Activated CD4-positive, alpha-beta memory T cell treated with anti-CD3 and anti-CD28 coated beads for 36 hours (primary cell): Measurements from ENCODE around the gene WDR55. TPM values are rescaled to one million over a fixed set of nuclear protein-coding genes. Genes with fewer than 3 reads are reported as not detected.
A peak's percentile ranks its signal among the peaks of the same experiment; 100 is the strongest.
"Not testable (repeated sequence)": the region's sequence is repeated elsewhere in the genome, so short reads cannot be mapped to it uniquely, and the experiment has no call there.

Experiments used
- CTCF ChIA-PET: fragments of 350-600 bp; sonication (Branson Sonifier 250); formaldehyde crosslinking; loops from one replicate; lab custom pipeline; 2021; ENCODE audit warnings: antibody characterized with exemption, inconsistent platforms; lab: Charles Lee
- POLR2A ChIA-PET: fragments of 350-600 bp; sonication (Branson Sonifier 250); formaldehyde crosslinking; loops from one replicate; lab custom pipeline; 2021; ENCODE audit warnings: antibody characterized with exemption; lab: Charles Lee
- DNase-seq: peaks from one replicate; pipeline ENCODE4 v3.0.0-alpha.2; 2020
- H3K27ac Mint-ChIP-seq: one replicate; pipeline ENCODE4 v1.8.0; 2021; ENCODE audit warnings: mixed read lengths
- H3K27me3 Mint-ChIP-seq: one replicate; pipeline ENCODE4 v1.8.0; 2021; ENCODE audit warnings: mixed read lengths
- H3K36me3 Mint-ChIP-seq: one replicate; pipeline ENCODE4 v1.8.0; 2021; ENCODE audit warnings: mixed read lengths
- H3K4me1 Mint-ChIP-seq: one replicate; pipeline ENCODE4 v1.8.0; 2021; ENCODE audit warnings: low read depth, mixed read lengths
- H3K4me3 Mint-ChIP-seq: one replicate; pipeline ENCODE4 v1.8.0; 2021; ENCODE audit warnings: mild to moderate bottlenecking, mixed read lengths
- H3K9me3 Mint-ChIP-seq: one replicate; pipeline ENCODE4 v1.8.0; 2021; ENCODE audit warnings: mixed read lengths
- intact Hi-C: fragments of 100-400 bp; cut with micrococcal nuclease; formaldehyde crosslinking; loops from one replicate; pipeline ENCODE4 v1.15.1; 2023
- total RNA-seq, 2 experiments: library from RNA; stranded (reverse); gene quantifications; one replicate each; pipeline ENCODE4 v1.2.3, GENCODE V29; 2021

The WDR55 gene
- total RNA-seq, 2 experiments from 2014 or later: 30.4 to 32.1 TPM

DNA sequence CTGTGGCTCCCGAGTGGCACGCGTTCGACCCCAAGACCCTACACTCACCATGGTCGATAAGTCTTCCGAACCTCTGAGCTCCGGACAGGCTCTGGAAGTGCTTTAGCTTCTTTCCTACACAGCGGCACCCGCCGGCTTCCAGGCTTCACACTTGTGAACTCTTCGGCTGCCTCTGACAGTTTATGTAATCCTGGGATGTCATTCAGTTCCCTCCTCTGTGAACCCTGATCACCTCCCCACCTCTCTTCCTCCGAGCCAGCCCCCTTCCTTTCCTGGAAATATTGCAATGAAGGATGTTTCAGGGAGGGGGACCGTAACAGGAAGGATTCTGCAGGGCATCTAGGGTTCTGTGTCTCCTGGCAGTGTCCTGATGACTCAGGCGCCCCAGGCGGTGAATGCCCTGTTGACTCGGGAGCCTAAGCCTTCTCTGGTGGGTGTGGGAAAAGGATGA lies 31.7 kb upstream of the WDR55 start, which contains the start of gene CD14:
Gene CD14, minus strand, starts transcription at position 155 of the 451 bp plus-strand sequence. Its CDS starts 104 bp downstream, at position 51.
- H3K4me1 Mint-ChIP-seq: peaks cover 25% of the 10 kb centered on the region
- DNase-seq: peak; percentile 37
- H3K27me3 Mint-ChIP-seq: no peaks in the 10 kb centered on the region
- intact Hi-C loops: no loop called here
- peaks cover 3% of the 10 kb centered on the region for H3K9me3 Mint-ChIP-seq
- no peak within 1 kb of the TSS for H3K27ac Mint-ChIP-seq
- CTCF ChIA-PET: interaction anchor here (0.5 to 1.4 kb wide), 6 partner anchors 11 to 261 kb away, joined by 3 to 6 read pairs (median 4); partner anchors contain the start of genes EIF4EBP3, IK and NDUFA2
- H3K36me3 Mint-ChIP-seq: no peaks in the 10 kb centered on the region
- peak within 1 kb of the TSS; percentile 75 for H3K4me3 Mint-ChIP-seq
- POLR2A ChIA-PET: no interaction called here

DNA sequence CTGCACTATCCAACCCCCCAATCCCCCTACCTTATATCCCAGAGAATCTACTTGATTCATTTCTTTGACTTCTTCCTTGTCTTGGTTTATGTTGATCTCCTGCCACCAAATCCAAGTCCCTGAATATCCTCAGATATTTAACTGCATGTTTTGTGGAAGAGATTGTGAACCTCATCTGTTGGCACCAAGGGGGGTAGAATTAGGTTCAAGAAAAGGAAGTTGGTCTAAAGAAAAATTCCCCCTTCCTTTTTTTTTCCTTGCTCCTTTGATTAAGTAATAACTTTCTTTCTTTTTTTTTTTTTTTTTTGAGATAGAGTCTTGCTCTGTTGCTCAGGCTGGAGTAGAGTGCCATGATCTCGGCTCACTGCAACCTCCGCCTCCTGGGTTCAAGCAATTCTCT lies 31.2 kb upstream of the WDR55 start:
- Mint-ChIP-seq H3K27me3 (no peaks in the 10 kb centered on the region), H3K4me1 (peaks cover 28% of the 10 kb centered on the region), H3K36me3 (no peaks in the 10 kb centered on the region), H3K4me3 (peak overlapping the region; percentile 75), H3K27ac (no peak overlapping the region), H3K9me3 (no peaks in the 10 kb centered on the region)
- no peak for DNase-seq
- ChIA-PET POLR2A (no interaction called here), CTCF (interaction anchor here (0.5 to 1.4 kb wide), 4 partner anchors 14 to 261 kb away, joined by 3 to 6 read pairs (median 4); partner anchors contain the start of genes EIF4EBP3, IK and NDUFA2)
- intact Hi-C loops: no loop called here

DNA sequence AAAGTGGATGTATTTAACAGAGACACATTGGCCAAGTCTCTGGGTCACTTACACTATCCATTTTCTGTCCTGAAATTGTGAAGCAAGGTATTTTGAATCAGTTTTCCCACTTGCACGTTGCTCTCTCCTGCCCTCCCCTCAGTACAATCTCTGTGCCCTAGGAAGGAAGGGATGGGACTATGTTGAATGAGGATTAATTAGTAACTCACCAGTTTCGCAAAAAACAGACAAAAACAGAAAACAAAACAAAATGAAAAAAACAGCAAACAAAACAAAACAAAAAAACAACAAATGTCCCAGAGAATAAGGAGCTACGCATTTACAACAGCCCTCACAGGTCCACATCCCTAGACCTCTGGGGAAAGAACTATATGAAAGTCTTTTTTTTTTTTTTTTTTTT lies 30.6 kb upstream of the WDR55 start:
- Mint-ChIP-seq H3K27me3 (no peaks in the 10 kb centered on the region), H3K4me3 (no peak overlapping the region), H3K36me3 (no peaks in the 10 kb centered on the region), H3K9me3 (no peaks in the 10 kb centered on the region), H3K27ac (no peak overlapping the region), H3K4me1 (peaks cover 34% of the 10 kb centered on the region)
- DNase-seq: no peak
- intact Hi-C loops: no loop called here
- ChIA-PET POLR2A (interaction anchor here (1.7 to 1.8 kb wide), 2 partner anchors 87 to 204 kb away, joined by 3 to 6 read pairs; partner anchors contain the start of gene EIF4EBP3), CTCF (interaction anchor here (1.2 to 2.9 kb wide), 14 partner anchors 13 to 275 kb away, joined by 3 to 30 read pairs (median 5); partner anchors contain the start of genes EIF4EBP3, IK, NDUFA2 and SRA1)

DNA sequence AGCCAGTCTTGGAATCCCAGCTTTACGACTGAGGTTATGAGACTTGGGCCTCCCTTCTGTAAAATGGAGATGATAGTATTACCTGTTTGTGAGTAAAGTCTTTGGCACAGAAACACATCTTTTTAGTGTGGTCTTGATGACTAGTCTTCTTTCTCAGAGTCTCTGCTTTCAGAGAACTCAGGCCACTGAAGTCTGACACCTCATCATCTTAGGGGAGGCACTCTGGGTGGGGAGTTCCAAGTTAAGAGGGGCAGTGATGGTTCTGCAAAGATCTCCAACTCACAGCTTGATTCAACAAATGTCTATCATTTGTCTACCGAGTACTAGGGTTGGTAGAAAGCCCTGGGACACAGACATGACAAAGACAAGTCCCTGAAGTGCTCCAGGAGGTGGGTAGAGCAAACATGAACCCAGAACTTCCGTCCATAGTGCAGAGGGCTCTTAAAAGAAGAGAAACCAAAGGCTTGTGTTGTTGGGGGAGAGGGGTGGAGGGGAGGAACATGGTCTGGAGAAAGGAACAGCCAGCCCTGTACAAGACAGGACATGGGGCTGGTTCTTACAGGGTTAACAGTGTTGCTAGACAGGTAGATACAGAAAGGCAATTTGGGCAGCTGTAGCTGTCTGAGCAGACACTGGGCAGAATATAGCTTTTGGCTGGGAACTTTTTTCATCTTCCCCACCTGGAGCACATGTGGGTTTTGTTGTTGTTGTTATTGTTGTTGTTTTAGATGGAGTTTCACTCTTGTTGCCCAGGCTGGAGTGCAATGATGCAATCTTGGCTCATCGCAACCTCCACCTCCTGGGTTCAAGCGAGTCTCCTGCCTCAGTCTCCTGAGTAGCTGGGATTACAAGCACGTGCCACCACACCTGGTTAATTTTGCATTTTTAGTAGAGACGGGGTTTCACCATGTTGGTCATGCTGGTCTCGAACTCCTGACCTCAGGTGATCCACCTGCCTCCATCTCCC lies 29.1 kb upstream of the WDR55 start:
- Mint-ChIP-seq H3K27me3 (no peaks in the 10 kb centered on the region), H3K36me3 (peaks cover 3% of the 10 kb centered on the region), H3K9me3 (no peaks in the 10 kb centered on the region), H3K4me1 (peaks cover 40% of the 10 kb centered on the region), H3K27ac (peak overlapping the region; percentile 81), H3K4me3 (no peak overlapping the region)
- POLR2A ChIA-PET: interaction anchor here (1.0 to 1.8 kb wide), 3 partner anchors 88 to 391 kb away, joined by 3 to 6 read pairs (median 3); partner anchors contain the start of gene EIF4EBP3
- DNase-seq: peak; percentile 39
- CTCF ChIA-PET: interaction anchor here (0.7 to 2.9 kb wide), 30 partner anchors 12 to 399 kb away, joined by 3 to 30 read pairs (median 4); partner anchors contain the start of genes ANKHD1, EIF4EBP3, IK and NDUFA2
- intact Hi-C loops: loop anchor here (1.0 to 5.0 kb wide), 6 partner anchors 76 to 393 kb away; partner anchors contain the start of gene ANKHD1

DNA sequence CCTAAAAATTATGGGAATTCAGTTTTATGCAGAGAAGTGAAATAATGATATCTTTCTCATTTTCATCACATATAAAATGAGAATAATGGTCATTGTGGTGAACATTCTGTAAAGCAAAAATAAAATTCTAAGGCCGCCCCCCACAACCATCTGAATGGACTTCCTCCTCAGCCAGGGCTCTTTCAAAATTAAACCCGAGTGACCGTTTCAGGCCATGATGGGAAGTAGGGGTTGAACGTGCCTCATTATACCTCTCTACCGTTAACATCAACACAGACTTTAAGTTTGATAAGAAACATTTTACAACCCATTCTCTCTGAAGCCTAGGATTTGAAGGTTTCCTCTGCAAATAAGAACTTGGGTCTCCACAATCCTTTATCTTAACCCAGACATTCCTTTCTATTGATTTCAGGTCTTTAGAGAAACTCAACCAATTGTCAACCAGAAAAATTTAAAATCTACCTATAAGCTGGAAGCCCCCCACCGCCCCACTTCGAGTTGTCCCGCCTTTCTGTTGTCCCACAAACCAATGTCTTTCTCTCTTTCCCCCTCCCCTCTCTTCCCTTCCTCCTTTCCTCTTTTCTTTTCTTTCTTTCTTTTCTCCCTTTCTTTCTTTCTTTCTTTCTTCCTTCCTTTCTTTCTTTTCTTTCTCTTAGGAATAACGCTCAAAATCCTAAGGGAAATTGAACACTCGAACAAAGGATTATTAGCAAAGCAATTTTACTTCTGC lies 27.2 kb upstream of the WDR55 start:
- Mint-ChIP-seq H3K27me3 (no peaks in the 10 kb centered on the region), H3K4me1 (peaks cover 51% of the 10 kb centered on the region), H3K27ac (peak overlapping the region; percentile 94), H3K36me3 (peaks cover 16% of the 10 kb centered on the region), H3K9me3 (no peaks in the 10 kb centered on the region), H3K4me3 (no peak overlapping the region)
- ChIA-PET CTCF (interaction anchor here (1.0 to 2.2 kb wide), 2 partner anchors 271 to 274 kb away, joined by 4 to 7 read pairs; no protein-coding TSS in a partner anchor), POLR2A (no interaction called here)
- intact Hi-C loops: loop anchor here (5.0 kb wide), 1 partner anchor 395 kb away; no protein-coding TSS in a partner anchor
- no peak for DNase-seq

DNA sequence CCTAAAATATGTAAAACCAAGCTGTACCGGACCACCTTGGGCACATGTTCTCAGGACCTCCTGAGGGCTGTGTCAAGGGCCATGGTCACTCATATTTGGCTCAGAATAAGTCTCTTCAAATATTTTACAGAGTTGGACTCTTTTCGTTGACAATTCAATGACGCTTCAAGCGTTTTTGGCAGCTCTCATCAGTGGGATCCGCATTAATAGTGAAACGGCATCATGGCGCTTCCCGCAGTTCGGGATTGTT lies 25.9 kb upstream of the WDR55 start:
- ChIA-PET POLR2A (interaction anchor here (0.6 to 2.1 kb wide), 6 partner anchors 9 to 238 kb away, joined by 3 to 15 read pairs (median 4); partner anchors contain the start of genes HARS1, HARS2, IK and NDUFA2), CTCF (interaction anchor here (0.6 to 1.3 kb wide), 5 partner anchors 9 to 214 kb away, joined by 3 to 5 read pairs (median 4); partner anchors contain the start of genes HARS2, IK, NDUFA2 and SRA1)
- not testable (repeated sequence) for H3K27me3 Mint-ChIP-seq, H3K9me3 Mint-ChIP-seq, DNase-seq
- peaks cover 20% of the 10 kb centered on the region for H3K36me3 Mint-ChIP-seq
- intact Hi-C loops: loop anchor here (1.0 to 5.0 kb wide), 8 partner anchors 8 to 397 kb away; partner anchors contain the start of genes ANKHD1, APBB3, IK and NDUFA2
- H3K27ac Mint-ChIP-seq: peak overlapping the region; percentile 94
- peaks cover 45% of the 10 kb centered on the region for H3K4me1 Mint-ChIP-seq
- H3K4me3 Mint-ChIP-seq: peak overlapping the region; percentile 85

DNA sequence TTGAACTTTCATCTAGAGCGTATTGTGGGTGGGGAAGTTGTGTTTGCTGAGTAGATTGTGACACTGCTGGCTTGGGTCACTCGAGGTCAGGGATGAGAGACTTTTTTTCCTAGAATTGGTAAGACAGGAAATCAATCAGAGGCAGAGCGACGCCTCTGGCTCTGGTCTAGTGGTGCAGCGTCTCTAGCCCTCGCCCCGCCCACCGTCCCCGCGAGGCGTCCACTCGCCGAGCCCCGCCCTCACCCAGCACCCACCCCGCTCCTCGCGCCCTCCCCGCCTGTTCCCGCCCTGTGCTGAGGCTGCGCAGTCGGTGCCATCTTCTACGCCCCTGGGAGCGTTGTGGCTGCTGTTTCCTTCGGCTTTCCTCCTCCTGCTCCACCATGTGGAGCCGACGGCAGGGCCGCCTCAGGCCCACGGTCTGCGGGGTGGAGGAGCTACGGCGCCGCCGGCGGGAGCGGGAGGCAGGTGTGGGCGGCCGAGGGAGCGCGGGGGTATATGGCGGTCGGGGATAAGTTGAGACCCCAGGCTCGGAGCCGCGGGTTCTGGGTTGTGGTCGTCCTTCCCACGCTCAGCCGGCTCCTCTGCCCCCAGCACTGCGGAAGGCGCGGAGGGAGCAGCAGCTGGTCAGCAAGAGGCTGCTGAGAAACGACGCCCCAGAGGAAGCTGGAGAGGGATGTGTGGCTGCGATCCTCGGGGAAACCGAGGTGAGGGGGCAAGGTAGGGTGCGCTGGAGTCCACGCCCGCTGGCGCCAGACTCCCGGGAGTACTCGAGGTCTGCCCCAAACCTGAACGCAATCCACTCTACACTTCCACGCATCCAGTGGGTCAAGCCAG lies 25.3 kb upstream of the WDR55 start, which contains the start of gene TMCO6:
Gene TMCO6, plus strand, starts transcription at position 304 of the 834 bp plus-strand sequence. Its CDS starts 77 bp downstream, at position 381.
- peaks cover 25% of the 10 kb centered on the region for H3K36me3 Mint-ChIP-seq
- POLR2A ChIA-PET: interaction anchor here (0.9 to 2.1 kb wide), 6 partner anchors 8 to 239 kb away, joined by 3 to 15 read pairs (median 5); partner anchors contain the start of genes HARS1, HARS2, IK and NDUFA2
- CTCF ChIA-PET: interaction anchor here (0.6 to 1.3 kb wide), 7 partner anchors 8 to 284 kb away, joined by 3 to 5 read pairs (median 3); partner anchors contain the start of genes HARS2, IK, NDUFA2 and SRA1
- no peaks in the 10 kb centered on the region for H3K9me3 Mint-ChIP-seq
- H3K27me3 Mint-ChIP-seq: no peaks in the 10 kb centered on the region
- H3K4me3 Mint-ChIP-seq: peak within 1 kb of the TSS; percentile 85
- intact Hi-C loops: loop anchor here (1.0 to 5.0 kb wide), 8 partner anchors 8 to 397 kb away; partner anchors contain the start of genes ANKHD1, APBB3, IK and NDUFA2
- H3K4me1 Mint-ChIP-seq: peaks cover 41% of the 10 kb centered on the region
- peak within 1 kb of the TSS; percentile 94 for H3K27ac Mint-ChIP-seq
- peak; percentile 99 for DNase-seq

DNA sequence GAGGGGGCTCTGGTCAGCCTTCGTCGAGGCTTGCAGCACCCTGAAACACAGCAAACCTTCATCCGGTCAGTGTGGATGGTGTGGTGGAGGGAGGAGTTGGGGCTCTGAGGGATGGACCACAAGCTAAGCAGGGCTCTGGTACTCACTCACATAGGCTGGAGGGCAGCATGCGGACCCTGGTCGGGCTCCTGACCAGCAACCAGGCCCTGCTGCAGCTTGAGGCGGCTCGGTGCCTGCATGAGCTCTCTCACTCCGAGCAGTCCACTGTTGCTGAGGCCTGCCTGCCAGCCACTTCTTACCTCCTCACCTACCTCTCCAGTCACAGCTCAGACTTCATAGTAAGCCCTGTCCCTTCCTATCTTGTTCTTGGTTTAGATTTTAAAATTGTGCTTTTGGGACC lies 23.0 kb upstream of the WDR55 start:
- peaks cover 35% of the 10 kb centered on the region for H3K36me3 Mint-ChIP-seq

DNA sequence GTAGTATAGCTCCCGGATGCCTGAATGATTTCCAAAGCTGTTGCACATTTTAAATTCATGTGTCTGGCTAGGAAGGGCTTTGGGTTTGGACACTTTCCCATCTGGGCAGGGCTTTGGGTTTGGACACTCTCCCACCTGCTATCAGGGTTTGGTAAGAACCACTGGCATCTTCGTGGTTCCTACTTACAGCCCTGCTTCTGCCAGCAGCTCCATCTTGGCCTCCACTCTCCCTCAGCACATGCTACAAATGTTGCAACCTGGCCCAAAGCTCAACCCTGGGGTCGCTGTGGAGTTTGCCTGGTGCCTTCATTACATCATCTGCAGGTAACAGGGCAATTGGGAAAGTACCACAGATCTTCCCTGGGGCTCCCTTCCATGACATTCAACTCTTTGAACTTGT lies 22.0 kb upstream of the WDR55 start:
- H3K27ac Mint-ChIP-seq: no peak overlapping the region
- peaks cover 47% of the 10 kb centered on the region for H3K4me1 Mint-ChIP-seq

More for the DNA sequence above, 23.0 kb upstream of the WDR55 start:
- Mint-ChIP-seq H3K27ac (no peak overlapping the region), H3K4me1 (peaks cover 45% of the 10 kb centered on the region), H3K4me3 (no peak overlapping the region), H3K9me3 (no peaks in the 10 kb centered on the region), H3K27me3 (no peaks in the 10 kb centered on the region)
- ChIA-PET CTCF (interaction anchor here (0.5 to 1.6 kb wide), 2 partner anchors 73 to 269 kb away, joined by 3 to 4 read pairs; no protein-coding TSS in a partner anchor), POLR2A (no interaction called here)
- intact Hi-C loops: no loop called here
- DNase-seq: no peak

DNA sequence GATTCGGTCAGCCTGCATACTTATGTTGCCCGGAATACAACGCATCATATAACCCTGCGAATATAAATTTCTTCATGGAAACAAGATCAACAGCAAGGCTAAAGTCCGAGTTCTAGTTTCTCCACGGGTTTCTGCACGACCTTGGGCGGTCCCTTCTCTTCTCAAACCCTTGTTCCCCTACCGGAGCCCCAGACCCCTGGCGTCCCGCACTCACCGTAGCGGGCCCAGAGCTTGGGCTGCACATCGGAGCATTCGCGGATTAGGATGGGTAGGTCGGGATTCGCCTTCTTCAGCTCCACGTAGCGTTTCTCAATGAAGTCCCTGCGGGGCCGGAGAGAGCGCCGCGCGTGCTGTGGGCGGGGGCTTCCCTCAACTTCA lies 17.7 kb upstream of the WDR55 start:
- Mint-ChIP-seq H3K4me3 (peak overlapping the region; percentile 100), H3K9me3 (no peaks in the 10 kb centered on the region), H3K4me1 (peaks cover 35% of the 10 kb centered on the region), H3K27me3 (no peaks in the 10 kb centered on the region), H3K27ac (peak overlapping the region; percentile 98), H3K36me3 (peaks cover 38% of the 10 kb centered on the region)
- ChIA-PET POLR2A (interaction anchor here (0.7 to 2.8 kb wide), 19 partner anchors 8 to 245 kb away, joined by 3 to 29 read pairs (median 5); partner anchors contain the start of genes ANKHD1, APBB3, EIF4EBP3 and HARS1), CTCF (interaction anchor here (0.6 to 2.5 kb wide), 15 partner anchors 9 to 407 kb away, joined by 3 to 18 read pairs (median 3); partner anchors contain the start of genes APBB3, CD14, EIF4EBP3 and SLC35A4)
- no peak for DNase-seq
- intact Hi-C loops: loop anchor here (1.0 kb wide), 4 partner anchors 8 to 53 kb away; partner anchors contain the start of genes HARS1, HARS2, TMCO6 and WDR55

More for the DNA sequence above, 22.0 kb upstream of the WDR55 start:
- intact Hi-C loops: no loop called here
- H3K36me3 Mint-ChIP-seq: peaks cover 35% of the 10 kb centered on the region
- POLR2A ChIA-PET: interaction anchor here (1.0 kb wide), 1 partner anchor 57 kb away, joined by 3 read pairs; the partner anchor contains the start of gene ZMAT2
- CTCF ChIA-PET: interaction anchor here (1.1 to 1.6 kb wide), 2 partner anchors 269 to 270 kb away, joined by 3 to 4 read pairs; no protein-coding TSS in a partner anchor
- no peak for DNase-seq
- no peaks in the 10 kb centered on the region for H3K9me3 Mint-ChIP-seq
- no peak overlapping the region for H3K4me3 Mint-ChIP-seq
- no peaks in the 10 kb centered on the region for H3K27me3 Mint-ChIP-seq
